ENCODE measurements around the gene PKM.

GRCh38 chr15:72202302-72202701, 28.7 kb downstream of the PKM start:
- TF ChIP-seq REST (IDR thresholded peaks at IDR 0.05) (no peak), CTCF (IDR thresholded peaks at IDR 0.05; ENCODE audit: low read depth, low read length, missing input control) (no peak), SP1 (IDR thresholded peaks at IDR 0.05) (no peak), TAF1 (conservative IDR thresholded peaks at IDR 0.05) (no peak), GABPA (IDR thresholded peaks at IDR 0.05 in 1 of 2, conservative IDR thresholded peaks at IDR 0.05 in 1 of 2) (no peak), ZBTB33 (IDR thresholded peaks at IDR 0.05) (no peak), FOXA1 (IDR thresholded peaks at IDR 0.05) (no peak), YY1 (IDR thresholded peaks at IDR 0.05) (no peak), MAX (IDR thresholded peaks at IDR 0.05) (no peak), RAD21 (IDR thresholded peaks at IDR 0.05) (no peak)
